SK-N-SH treated with all-trans-retinoic acid at 6 μM for 48 hours (cell line): ENCODE measurements around the gene TDRD9.

Source experiments
- ARNTL ChIP-seq: fragments of 450-650 bp; formaldehyde crosslinking; IDR thresholded peaks from 2 replicates; pipeline ENCODE4 v1.5.0; 2020; ENCODE audit warnings: low read depth, mild to moderate bottlenecking, moderate library complexity, borderline replicate concordance
- CREB5 ChIP-seq: fragments of 250-450 bp; sonication (Bioruptor Pico); IDR thresholded peaks from 2 replicates; pipeline ENCODE4 v1.5.1; 2020; ENCODE audit warnings: low read depth, mild to moderate bottlenecking, moderate library complexity
- CSRNP3 ChIP-seq: fragments of 250-450 bp; sonication (Bioruptor Pico); IDR thresholded peaks from 2 replicates; pipeline ENCODE4 v1.5.1; 2021; ENCODE audit warnings: mild to moderate bottlenecking, moderate library complexity
- OSR1 ChIP-seq: fragments of 250-450 bp; sonication (Bioruptor Pico); IDR thresholded peaks from 2 replicates; pipeline ENCODE4 v1.8.0; 2022; ENCODE audit warnings: moderate library complexity, mild to moderate bottlenecking, inconsistent platforms
- POU6F1 ChIP-seq: fragments of 250-450 bp; sonication (Bioruptor Pico); IDR thresholded peaks from 2 replicates; pipeline ENCODE4 v1.8.0; 2021; ENCODE audit warnings: low read depth, mild to moderate bottlenecking, moderate library complexity, borderline replicate concordance
- RARB ChIP-seq: fragments of 250-450 bp; sonication (Bioruptor Pico); IDR thresholded peaks from 2 replicates; pipeline ENCODE4 v1.8.0; 2021; ENCODE audit warnings: mild to moderate bottlenecking, moderate library complexity
- SNAI2 ChIP-seq: fragments of 250-450 bp; sonication (Bioruptor Pico); IDR thresholded peaks from 2 replicates; pipeline ENCODE4 v1.5.0; 2020; ENCODE audit warnings: mild to moderate bottlenecking, moderate library complexity
- TSHZ2 ChIP-seq: fragments of 250-450 bp; sonication (Bioruptor Pico); IDR thresholded peaks from 2 replicates; pipeline ENCODE4 v1.5.0; 2020; ENCODE audit warnings: mild to moderate bottlenecking, moderate library complexity
- ZFP3 ChIP-seq: fragments of 250-450 bp; sonication (Bioruptor Pico); IDR thresholded peaks from 2 replicates; pipeline ENCODE4 v1.5.0; 2020; ENCODE audit warnings: mild to moderate bottlenecking, moderate library complexity
- ZFP30 ChIP-seq: fragments of 450-650 bp; formaldehyde crosslinking; IDR thresholded peaks from 2 replicates; pipeline ENCODE4 v1.5.0; 2022; ENCODE audit warnings: mild to moderate bottlenecking, moderate library complexity
- ZNF565 ChIP-seq: fragments of 450-650 bp; formaldehyde crosslinking; conservative IDR thresholded peaks from 2 replicates; pipeline ENCODE4 v1.5.0; 2020; ENCODE audit warnings: low read depth, mild to moderate bottlenecking, moderate library complexity
- ZNF70 ChIP-seq: fragments of 450-650 bp; formaldehyde crosslinking; IDR thresholded peaks from 2 replicates; pipeline ENCODE4 v1.5.0; 2020; ENCODE audit warnings: mild to moderate bottlenecking, moderate library complexity
- ZNF8 ChIP-seq: fragments of 450-650 bp; formaldehyde crosslinking; IDR thresholded peaks from 2 replicates; pipeline ENCODE4 v1.5.0; 2020; ENCODE audit warnings: mild to moderate bottlenecking, moderate library complexity
- TF ChIP-seq, protein P1 (sequence below): fragments of 250-450 bp; sonication (Bioruptor Pico); IDR thresholded peaks from 2 replicates; pipeline ENCODE4 v1.8.0; 2020; ENCODE audit warnings: mild to moderate bottlenecking, moderate library complexity, borderline replicate concordance

GRCh38 chr14:103935102-103935501 is 6.8 kb downstream of the TDRD9 start:
- TF ChIP-seq OSR1 (CRISPR knock-in tag) (no peak), ARNTL (CRISPR knock-in tag) (no peak), RARB (no peak), ZFP3 (CRISPR knock-in tag) (no peak), ZNF70 (CRISPR knock-in tag) (no peak), ZFP30 (CRISPR knock-in tag) (no peak), CREB5 (CRISPR knock-in tag) (no peak), CSRNP3 (CRISPR knock-in tag) (no peak), SNAI2 (CRISPR knock-in tag) (no peak), POU6F1 (CRISPR knock-in tag) (no peak), ZNF8 (CRISPR knock-in tag) (no peak), TSHZ2 (CRISPR knock-in tag) (no peak), ZNF565 (no peak)
- TF ChIP-seq, protein P1, sequence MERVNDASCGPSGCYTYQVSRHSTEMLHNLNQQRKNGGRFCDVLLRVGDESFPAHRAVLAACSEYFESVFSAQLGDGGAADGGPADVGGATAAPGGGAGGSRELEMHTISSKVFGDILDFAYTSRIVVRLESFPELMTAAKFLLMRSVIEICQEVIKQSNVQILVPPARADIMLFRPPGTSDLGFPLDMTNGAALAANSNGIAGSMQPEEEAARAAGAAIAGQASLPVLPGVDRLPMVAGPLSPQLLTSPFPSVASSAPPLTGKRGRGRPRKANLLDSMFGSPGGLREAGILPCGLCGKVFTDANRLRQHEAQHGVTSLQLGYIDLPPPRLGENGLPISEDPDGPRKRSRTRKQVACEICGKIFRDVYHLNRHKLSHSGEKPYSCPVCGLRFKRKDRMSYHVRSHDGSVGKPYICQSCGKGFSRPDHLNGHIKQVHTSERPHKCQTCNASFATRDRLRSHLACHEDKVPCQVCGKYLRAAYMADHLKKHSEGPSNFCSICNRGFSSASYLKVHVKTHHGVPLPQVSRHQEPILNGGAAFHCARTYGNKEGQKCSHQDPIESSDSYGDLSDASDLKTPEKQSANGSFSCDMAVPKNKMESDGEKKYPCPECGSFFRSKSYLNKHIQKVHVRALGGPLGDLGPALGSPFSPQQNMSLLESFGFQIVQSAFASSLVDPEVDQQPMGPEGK (CRISPR knock-in tag): no peak
